Heart left ventricle (tissue), 16 donors: ENCODE data around the gene KRT81. TPM values are rescaled to one million over a fixed set of nuclear protein-coding genes. Genes with fewer than 3 reads are reported as not detected.

ENCODE experiments used
- ATAC-seq, 4 donors: fragments of 200-7000 bp; cut with Tn5 transposase; one replicate each; pipeline ENCODE4 v1.9.1; 2020 to 2022; ENCODE audit warnings: moderate library complexity in 4 of 4, mild to moderate bottlenecking in 3 of 4, moderate number of reproducible peaks in 1 of 4
- DNase-seq, 5 donors: peaks; one replicate each; pipeline ENCODE4 v3.0.0-alpha.2; 2020
- H3K27ac ChIP-seq, 12 donors: fragments of 200-600 bp; sonication (generic) in 4 of 12; one replicate each; pipeline versions ENCODE4 v1.5.0 to v1.8.0; 2016 to 2022; ENCODE audit warnings: mild to moderate bottlenecking in 2 of 12
- H3K27me3 ChIP-seq, 9 donors: fragments of 200-600 bp; sonication (generic) in 2 of 9; one replicate each; pipeline versions ENCODE4 v1.5.1 to v1.8.0; 2016 to 2022; ENCODE audit warnings: mild to moderate bottlenecking in 3 of 9
- H3K36me3 ChIP-seq, 9 donors: fragments of 200-600 bp; sonication (generic) in 2 of 9; one replicate each; pipeline versions ENCODE4 v1.5.0 to v1.8.0; 2018 to 2022; ENCODE audit warnings: mild to moderate bottlenecking in 2 of 9
- H3K4me1 ChIP-seq, 12 donors: fragments of 200-600 bp; sonication (generic) in 4 of 12; one replicate each; pipeline versions ENCODE4 v1.5.0 to v1.8.0; 2016 to 2022; ENCODE audit warnings: mild to moderate bottlenecking in 3 of 12
- H3K4me3 ChIP-seq, 12 donors: fragments of 200-600 bp; sonication (generic) in 4 of 12; one replicate each; pipeline versions ENCODE4 v1.5.0 to v1.8.0; 2017 to 2022; ENCODE audit warnings: mild to moderate bottlenecking in 9 of 12, moderate library complexity in 4 of 12
- H3K9me3 ChIP-seq, 12 donors: fragments of 200-600 bp; sonication (generic) in 4 of 12; one replicate each; pipeline versions ENCODE4 v1.5.0 to v1.8.0; 2016 to 2022; ENCODE audit warnings: mild to moderate bottlenecking in 1 of 12
- POLR2A ChIP-seq, 2 donors: fragments of 450-650 bp; IDR thresholded peaks; one replicate each; pipeline ENCODE4 v1.6.1; 2017; ENCODE audit warnings: antibody characterized with exemption in 2 of 2, mild to moderate bottlenecking in 2 of 2, moderate library complexity in 2 of 2
- WGBS, 4 donors: extraction: QIAGEN DNeasy Blood & Tissue Kit in 2 of 4; methylation state at CpG; one replicate each; pipeline versions ENCODE4 v1.1.5 to v1.1.7; 2013 to 2018; 5-methylcytosine and 5-hydroxymethylcytosine counted together
- intact Hi-C, 10 donors: fragments of 100-400 bp; cut with DNase I; formaldehyde crosslinking; loops; one replicate each; pipeline versions ENCODE4 v1.11.1 to v1.14.2; 2022
- long read RNA-seq, 3 donors: library from polyadenylated mRNA; unstranded; transcript quantifications; one replicate each; pipeline ENCODE4 v2.0.0, GENCODE V29; 2020 to 2021
- polyA plus RNA-seq, 2 donors: library from polyadenylated mRNA; stranded (reverse); fragments of 200-250 nt; gene quantifications; one replicate each; pipeline ENCODE4 v1.2.3, GENCODE V29; 2013
- total RNA-seq, 9 donors: library from RNA; depleted of rRNA in 2 of 9; stranded (reverse); fragments of >200 nt in 2 of 9; fragmentation: NEBNext Ultra II Directional in 3 of 9; extraction: Animal tissue kit (Norgen Biotek cat#: 25700) in 3 of 9; gene quantifications; one replicate each; pipeline versions ENCODE4 v1.1.0 to v1.2.4, GENCODE V29; 2016 to 2023
- TF ChIP-seq, protein P1 (sequence below), 12 donors: fragments of 200-600 bp; sonication (generic) in 4 of 12; IDR thresholded peaks; one replicate each; pipeline versions ENCODE4 v1.5.0 to v1.8.0; 2018 to 2022; ENCODE audit warnings: antibody characterized with exemption in 12 of 12, mild to moderate bottlenecking in 5 of 12
- donor health status: ischemic (EF 13 %, LVEDD 7.1; RV severe dilation, severe dysfunction).
- donor health status: healthy with polysubstance abuse.
- donor health status: DM: no; HTN: yes; CAD: no.
- donor health status: DM: no; HTN: no; CAD: no.
- donor health status: ischemic (EF 25% LVEDD 6.9; RV normal size, moderate dysfunction).
- donor health status: ischemic (EF 25% LVEDD 5.7; RV mildly dilated, moderate dysfunction).
- donor health status: healthy.
- donor health status: DM: yes; HTN: yes; CAD: no.
- donor health status: ischemic (EF 35%, LVEDD 5.7; RV mildly dilated, moderate dysfunction).
- donor health status: nonischemic (EF 11% LVEDD 7.7; RV severe dilation, severe dysfunction).
- donor health status: DM: yes; HTN: yes; CAD: no.
- donor health status: PGD.
- donor health status: ischemic (EF 29% LVEDD 5.4; RV normal size, mild dysfunction).
- donor health status: nonischemic (EF 23%, LVEDD 6.1; RV moderate dilation, normal function).

KRT81 gene
- not detected for total RNA-seq
- not detected for polyA plus RNA-seq
- long read RNA-seq, donor 1: 0 reads
- long read RNA-seq, donor 2: 0 reads
- long read RNA-seq, donor 3: 0 reads

DNA sequence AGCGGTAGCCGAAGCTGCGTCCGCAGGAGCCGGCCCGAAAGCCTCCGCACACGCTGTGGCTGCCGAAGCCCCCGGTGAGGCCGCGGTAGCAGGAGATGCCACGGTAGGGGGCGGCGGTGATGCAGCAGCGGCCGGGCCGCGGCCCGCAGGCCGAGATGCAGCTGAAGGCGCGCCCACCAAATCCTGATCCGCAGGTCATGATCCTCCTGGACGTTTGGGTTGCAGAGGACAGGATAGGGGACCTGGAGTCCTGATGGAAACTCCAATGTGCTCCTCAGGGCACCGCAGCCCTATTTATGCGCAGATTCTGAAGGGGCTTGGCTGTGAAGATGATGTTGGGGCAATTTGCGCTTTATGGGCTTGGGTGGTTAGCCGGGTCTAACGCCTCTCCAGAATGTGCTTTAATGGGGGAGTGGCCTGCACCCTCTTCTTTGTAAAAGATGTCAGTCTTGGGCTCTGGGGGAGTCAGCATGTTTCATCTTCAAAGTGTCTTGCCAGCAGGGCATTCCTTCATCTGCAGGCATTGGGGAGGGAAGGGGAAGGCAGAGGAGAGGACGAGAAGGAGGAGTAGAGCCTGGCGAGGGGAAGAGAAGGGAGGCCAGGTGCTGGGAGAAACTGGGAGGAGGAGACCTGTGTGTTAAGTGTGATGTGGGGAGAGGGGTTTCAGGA lies at the start of gene KRT81:
Gene KRT81, minus strand, starts transcription at position 268 of the 669 bp plus-strand sequence. Its CDS starts 69 bp downstream, at position 199.
- no peak within 1 kb of the TSS for H3K4me3 ChIP-seq
- H3K9me3 ChIP-seq: no peaks in the 10 kb centered on the region
- H3K36me3 ChIP-seq: no peaks in the 10 kb centered on the region
- no peak within 1 kb of the TSS for H3K27ac ChIP-seq
- peaks cover 3 to 40% (median 22%) of the 10 kb centered on the region in 9 donors for H3K27me3 ChIP-seq
- intact Hi-C loops: no loop called here
- TF ChIP-seq, protein P1, sequence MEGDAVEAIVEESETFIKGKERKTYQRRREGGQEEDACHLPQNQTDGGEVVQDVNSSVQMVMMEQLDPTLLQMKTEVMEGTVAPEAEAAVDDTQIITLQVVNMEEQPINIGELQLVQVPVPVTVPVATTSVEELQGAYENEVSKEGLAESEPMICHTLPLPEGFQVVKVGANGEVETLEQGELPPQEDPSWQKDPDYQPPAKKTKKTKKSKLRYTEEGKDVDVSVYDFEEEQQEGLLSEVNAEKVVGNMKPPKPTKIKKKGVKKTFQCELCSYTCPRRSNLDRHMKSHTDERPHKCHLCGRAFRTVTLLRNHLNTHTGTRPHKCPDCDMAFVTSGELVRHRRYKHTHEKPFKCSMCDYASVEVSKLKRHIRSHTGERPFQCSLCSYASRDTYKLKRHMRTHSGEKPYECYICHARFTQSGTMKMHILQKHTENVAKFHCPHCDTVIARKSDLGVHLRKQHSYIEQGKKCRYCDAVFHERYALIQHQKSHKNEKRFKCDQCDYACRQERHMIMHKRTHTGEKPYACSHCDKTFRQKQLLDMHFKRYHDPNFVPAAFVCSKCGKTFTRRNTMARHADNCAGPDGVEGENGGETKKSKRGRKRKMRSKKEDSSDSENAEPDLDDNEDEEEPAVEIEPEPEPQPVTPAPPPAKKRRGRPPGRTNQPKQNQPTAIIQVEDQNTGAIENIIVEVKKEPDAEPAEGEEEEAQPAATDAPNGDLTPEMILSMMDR (IDR thresholded peaks at IDR 0.05): no peak
- TF ChIP-seq POLR2A (IDR thresholded peaks at IDR 0.05): no peak
- ATAC-seq: no peak
- WGBS, 4 donors: 34 to 63% (median 43%) methylated on average over 8 to 23 of the region's 32 CpGs
- H3K4me1 ChIP-seq: no peaks in the 10 kb centered on the region
- no peak for DNase-seq

DNA sequence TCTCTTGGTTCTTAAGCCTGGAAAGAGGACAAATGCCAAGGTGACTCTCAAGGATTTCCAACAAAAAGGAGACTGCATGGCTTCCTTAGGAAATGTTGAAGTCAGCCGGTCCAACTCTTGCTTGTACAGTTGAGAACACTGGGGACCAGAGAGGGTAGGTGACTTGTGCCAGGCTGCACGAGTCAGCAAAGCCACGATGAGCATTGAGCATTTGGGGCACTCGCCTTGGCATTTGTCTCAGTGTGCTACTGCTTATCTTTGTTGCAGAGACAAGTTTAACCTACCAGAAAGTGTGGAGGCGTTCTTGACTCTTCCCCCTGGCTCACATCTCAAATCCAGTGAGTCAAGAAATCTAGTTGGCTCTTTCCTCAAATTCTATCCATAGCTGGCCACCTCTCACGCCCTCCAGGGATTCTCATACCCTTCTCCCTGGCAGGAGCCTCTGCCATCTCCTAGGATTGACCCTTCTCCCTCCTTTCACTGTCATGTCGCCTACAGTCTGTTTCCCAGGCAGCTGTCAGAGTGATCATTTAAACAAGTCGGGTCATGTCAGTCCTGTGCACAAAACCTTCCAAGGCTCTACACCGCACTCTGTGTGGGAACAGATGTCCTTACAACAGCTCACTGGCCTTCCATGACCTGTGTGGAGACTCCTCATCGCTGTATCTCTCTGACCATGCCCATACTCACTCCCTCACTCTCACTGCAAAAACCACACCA lies 47.1 kb upstream of the KRT81 start:
- Histone ChIP-seq H3K4me1 (no peaks in the 10 kb centered on the region), H3K36me3 (no peaks in the 10 kb centered on the region), H3K27me3 (peaks cover 0 to 17% (median 0%) of the 10 kb centered on the region in 9 donors), H3K4me3 (no peak overlapping the region), H3K27ac (no peak overlapping the region), H3K9me3 (peaks cover 0 to 36% (median 12%) of the 10 kb centered on the region in 12 donors)
- 75 to 81% (median 76%) methylated on average over 10 of the region's 10 CpGs for WGBS, 4 donors
- no peak for TF ChIP-seq POLR2A (IDR thresholded peaks at IDR 0.05)
- TF ChIP-seq, protein P1 (IDR thresholded peaks at IDR 0.05): no peak
- ATAC-seq (peak in 1 of 4 donors; percentile 27), DNase-seq (no peak)
- intact Hi-C loops: no loop called here

DNA sequence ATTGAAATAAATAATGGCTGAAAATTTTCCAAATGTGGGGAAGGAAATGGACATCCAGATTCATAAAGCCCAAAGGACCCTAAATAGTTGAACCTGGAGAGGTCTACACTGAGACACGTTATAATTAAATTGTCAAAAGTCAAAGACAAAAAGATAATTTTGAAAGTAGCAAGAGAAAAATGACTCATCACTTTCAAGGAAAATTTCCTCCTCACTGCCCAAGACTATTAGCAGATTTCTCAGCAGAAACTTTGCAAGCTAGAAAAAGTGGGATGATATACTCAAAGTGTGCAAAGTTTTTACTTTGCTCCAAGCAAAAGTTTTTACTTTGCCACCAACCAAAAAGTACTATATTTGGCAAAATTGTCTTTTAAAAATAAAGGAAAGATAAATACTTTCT lies 45.7 kb upstream of the KRT81 start:
- ATAC-seq: no peak
- H3K27me3 ChIP-seq: peaks cover 0 to 17% (median 0%) of the 10 kb centered on the region in 9 donors
- H3K36me3 ChIP-seq: no peaks in the 10 kb centered on the region
- intact Hi-C loops: no loop called here
- H3K27ac ChIP-seq: no peak overlapping the region
- H3K4me3 ChIP-seq: no peak overlapping the region
- DNase-seq: no peak
- H3K4me1 ChIP-seq: no peaks in the 10 kb centered on the region
- TF ChIP-seq POLR2A (IDR thresholded peaks at IDR 0.05): no peak
- TF ChIP-seq, protein P1 (IDR thresholded peaks at IDR 0.05): no peak
- 41 to 67% (median 50%) methylated on average over 1 of the region's 1 CpG for WGBS, 4 donors
- H3K9me3 ChIP-seq: peaks cover 0 to 32% (median 12%) of the 10 kb centered on the region in 12 donors

DNA sequence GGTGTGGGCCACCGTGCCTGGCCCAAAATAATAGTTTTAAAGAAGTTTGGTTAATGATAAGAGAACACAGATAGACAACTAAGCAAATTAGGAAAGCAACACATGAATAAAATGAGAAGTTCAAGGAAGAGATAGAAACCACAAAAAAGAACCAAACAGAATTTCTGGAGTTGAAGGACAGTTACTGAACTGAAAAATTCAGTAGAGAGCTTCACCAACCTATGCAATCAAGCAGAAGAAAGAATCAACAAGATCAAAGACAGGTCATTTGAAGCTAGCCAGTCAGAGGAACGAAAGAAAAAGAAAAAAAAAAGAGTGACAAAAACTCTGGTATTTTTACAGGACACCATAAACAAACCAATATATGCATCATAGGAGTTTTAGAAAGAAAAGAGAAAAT lies 45.3 kb upstream of the KRT81 start:
- H3K4me3 ChIP-seq: no peak overlapping the region
- intact Hi-C loops: no loop called here
- H3K27ac ChIP-seq: no peak overlapping the region
- H3K27me3 ChIP-seq: peaks cover 0 to 13% (median 0%) of the 10 kb centered on the region in 9 donors
- no peak for ATAC-seq
- TF ChIP-seq, protein P1 (IDR thresholded peaks at IDR 0.05): no peak
- no peak for TF ChIP-seq POLR2A (IDR thresholded peaks at IDR 0.05)
- no peaks in the 10 kb centered on the region for H3K4me1 ChIP-seq
- DNase-seq: no peak
- H3K36me3 ChIP-seq: no peaks in the 10 kb centered on the region
- H3K9me3 ChIP-seq: peaks cover 0 to 32% (median 12%) of the 10 kb centered on the region in 12 donors
- WGBS, 4 donors: 75 to 85% (median 80%) methylated on average over 2 of the region's 2 CpGs
